ENCODE results near the gene HSD17B14.

DNA sequence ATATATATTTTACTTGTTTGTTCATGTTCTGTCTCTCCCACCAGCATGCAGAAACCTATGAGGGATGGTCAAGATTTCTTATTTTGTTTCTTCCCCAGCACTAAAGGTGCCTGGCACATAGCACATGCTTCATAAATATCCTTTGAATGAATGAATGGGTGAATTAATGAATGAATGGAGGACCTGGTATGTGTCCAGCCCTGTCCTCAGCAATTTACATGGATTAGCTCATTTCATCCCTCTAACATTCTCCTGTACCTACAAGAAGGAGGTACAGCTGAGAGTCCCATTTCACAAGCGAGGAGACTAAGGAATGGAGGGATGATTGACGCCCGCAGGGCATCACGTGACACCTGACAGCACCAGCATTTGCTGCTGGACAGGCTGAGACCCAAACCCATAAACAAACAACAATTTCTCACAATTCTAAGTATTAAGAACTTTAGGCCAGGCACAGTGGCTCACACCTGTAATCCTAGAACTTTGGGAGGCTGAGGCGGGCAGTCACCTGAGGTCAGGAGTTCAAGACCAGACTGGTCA is 18.6 kb downstream of the HSD17B14 start:
- TF ChIP-seq, protein P1, sequence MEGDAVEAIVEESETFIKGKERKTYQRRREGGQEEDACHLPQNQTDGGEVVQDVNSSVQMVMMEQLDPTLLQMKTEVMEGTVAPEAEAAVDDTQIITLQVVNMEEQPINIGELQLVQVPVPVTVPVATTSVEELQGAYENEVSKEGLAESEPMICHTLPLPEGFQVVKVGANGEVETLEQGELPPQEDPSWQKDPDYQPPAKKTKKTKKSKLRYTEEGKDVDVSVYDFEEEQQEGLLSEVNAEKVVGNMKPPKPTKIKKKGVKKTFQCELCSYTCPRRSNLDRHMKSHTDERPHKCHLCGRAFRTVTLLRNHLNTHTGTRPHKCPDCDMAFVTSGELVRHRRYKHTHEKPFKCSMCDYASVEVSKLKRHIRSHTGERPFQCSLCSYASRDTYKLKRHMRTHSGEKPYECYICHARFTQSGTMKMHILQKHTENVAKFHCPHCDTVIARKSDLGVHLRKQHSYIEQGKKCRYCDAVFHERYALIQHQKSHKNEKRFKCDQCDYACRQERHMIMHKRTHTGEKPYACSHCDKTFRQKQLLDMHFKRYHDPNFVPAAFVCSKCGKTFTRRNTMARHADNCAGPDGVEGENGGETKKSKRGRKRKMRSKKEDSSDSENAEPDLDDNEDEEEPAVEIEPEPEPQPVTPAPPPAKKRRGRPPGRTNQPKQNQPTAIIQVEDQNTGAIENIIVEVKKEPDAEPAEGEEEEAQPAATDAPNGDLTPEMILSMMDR (IDR thresholded peaks at IDR 0.05), result no peak
- TF ChIP-seq POLR2A (IDR thresholded peaks at IDR 0.05), result no peak

Measured in sigmoid colon (tissue), 3 donors.